ENCODE results near the gene PALB2.

DNA sequence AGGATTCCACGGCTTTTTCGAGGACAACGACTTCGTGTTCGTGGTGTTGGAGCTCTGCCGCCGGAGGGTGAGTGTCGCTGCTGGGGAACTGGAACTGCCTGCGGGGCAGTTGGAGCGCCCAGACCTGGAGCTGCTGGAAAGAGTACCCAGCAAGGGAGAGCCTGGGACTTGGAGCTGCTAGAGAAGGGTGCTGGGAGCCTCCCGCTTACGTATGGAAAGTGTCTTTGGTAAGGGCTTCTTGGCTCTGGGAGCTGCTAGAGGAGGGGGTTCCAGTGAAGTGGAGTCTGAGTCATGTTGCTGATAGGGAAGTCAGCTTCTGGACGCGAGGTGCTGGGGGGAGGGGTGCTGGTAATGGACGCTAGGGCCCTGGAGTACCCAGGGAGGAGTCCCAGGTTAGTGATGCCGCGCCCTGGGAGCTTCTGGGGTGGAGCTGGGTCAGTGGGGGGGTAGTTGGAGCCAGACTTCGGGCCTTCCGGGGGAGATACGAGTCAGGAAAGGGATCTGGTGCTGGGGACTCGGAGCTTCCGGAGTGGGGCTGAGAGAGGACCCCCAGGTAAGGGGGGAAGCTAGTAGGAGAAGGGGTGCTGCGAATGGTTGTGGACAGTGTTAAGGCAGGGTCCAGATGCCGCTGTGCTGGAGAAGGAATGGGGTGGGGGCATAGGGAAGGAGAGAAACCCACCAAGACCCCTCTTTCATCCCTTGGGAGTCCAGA lies 38.3 kb upstream of the PALB2 start:
- TF ChIP-seq, protein P1, sequence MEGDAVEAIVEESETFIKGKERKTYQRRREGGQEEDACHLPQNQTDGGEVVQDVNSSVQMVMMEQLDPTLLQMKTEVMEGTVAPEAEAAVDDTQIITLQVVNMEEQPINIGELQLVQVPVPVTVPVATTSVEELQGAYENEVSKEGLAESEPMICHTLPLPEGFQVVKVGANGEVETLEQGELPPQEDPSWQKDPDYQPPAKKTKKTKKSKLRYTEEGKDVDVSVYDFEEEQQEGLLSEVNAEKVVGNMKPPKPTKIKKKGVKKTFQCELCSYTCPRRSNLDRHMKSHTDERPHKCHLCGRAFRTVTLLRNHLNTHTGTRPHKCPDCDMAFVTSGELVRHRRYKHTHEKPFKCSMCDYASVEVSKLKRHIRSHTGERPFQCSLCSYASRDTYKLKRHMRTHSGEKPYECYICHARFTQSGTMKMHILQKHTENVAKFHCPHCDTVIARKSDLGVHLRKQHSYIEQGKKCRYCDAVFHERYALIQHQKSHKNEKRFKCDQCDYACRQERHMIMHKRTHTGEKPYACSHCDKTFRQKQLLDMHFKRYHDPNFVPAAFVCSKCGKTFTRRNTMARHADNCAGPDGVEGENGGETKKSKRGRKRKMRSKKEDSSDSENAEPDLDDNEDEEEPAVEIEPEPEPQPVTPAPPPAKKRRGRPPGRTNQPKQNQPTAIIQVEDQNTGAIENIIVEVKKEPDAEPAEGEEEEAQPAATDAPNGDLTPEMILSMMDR (IDR thresholded peaks at IDR 0.05; ENCODE audit: low read depth, low read length), result no peak
- no peak for TF ChIP-seq EZH2phosphoT487 (IDR thresholded peaks at IDR 0.05; ENCODE audit: low read depth)

Data from OCI-LY3 (cell line).